Neural cell (in vitro differentiated cells): ENCODE measurements around the gene IL1A. TPM values are rescaled to one million over a fixed set of nuclear protein-coding genes. Genes with fewer than 3 reads are reported as not detected.

Source experiments
- H2AFZ ChIP-seq: fragments of 200-600, 300-800 bp; sonication (generic), shearing (Covaris generic); 2 replicates; pipeline ENCODE4 v1.6.0; 2014; ENCODE audit warnings: low read depth, mild to moderate bottlenecking, antibody characterized with exemption, low read length, moderate library complexity
- H3F3A ChIP-seq: fragments of 200-600 bp; shearing (Covaris generic); 2 replicates; pipeline ENCODE4 v1.6.1; 2016; ENCODE audit warnings: mild to moderate bottlenecking, moderate library complexity, mixed read lengths, antibody characterized with exemption, low read length; ENCODE audit not compliant: insufficient read depth, poor library complexity, severe bottlenecking
- H3K27ac ChIP-seq: fragments of 200-600, 300-800 bp; sonication (generic), shearing (Covaris generic); 2 replicates; pipeline ENCODE4 v1.5.1; 2014; ENCODE audit warnings: mild to moderate bottlenecking, low read length, moderate library complexity
- H3K27me3 ChIP-seq: fragments of 300-800, 200-600 bp; sonication (generic), shearing (Covaris generic); 2 replicates; pipeline ENCODE4 v1.6.0; 2014; ENCODE audit warnings: mild to moderate bottlenecking, low read depth, low read length, moderate library complexity; ENCODE audit not compliant: insufficient read depth
- H3K36me3 ChIP-seq: fragments of 300-800, 200-600 bp; sonication (generic), shearing (Covaris generic); 2 replicates; pipeline ENCODE4 v1.5.1; 2014; ENCODE audit warnings: mild to moderate bottlenecking, antibody characterized with exemption, low read length, moderate library complexity; ENCODE audit not compliant: insufficient read depth
- H3K4me2 ChIP-seq: fragments of 300-800, 200-600 bp; sonication (generic), shearing (Covaris generic); 2 replicates; pipeline ENCODE4 v1.6.0; 2014; ENCODE audit warnings: mild to moderate bottlenecking, low read length
- H3K4me3 ChIP-seq: fragments of 300-800, 200-600 bp; sonication (generic), shearing (Covaris generic); 2 replicates; pipeline ENCODE4 v1.5.1; 2014; ENCODE audit warnings: mild to moderate bottlenecking, low read length, moderate library complexity
- H3K79me2 ChIP-seq: fragments of 200-600 bp; shearing (Covaris generic); replicated peaks from 2 replicates; pipeline ENCODE4 v1.6.0; 2014; ENCODE audit warnings: mild to moderate bottlenecking, low read length, moderate library complexity; ENCODE audit not compliant: insufficient read depth
- H3K9ac ChIP-seq: fragments of 300-800, 200-600 bp; sonication (generic), shearing (Covaris generic); 2 replicates; pipeline ENCODE4 v1.6.1; 2016; ENCODE audit warnings: mild to moderate bottlenecking, low read length, mixed read lengths
- H3K9me2 ChIP-seq: fragments of 200-600 bp; shearing (Covaris generic); 2 replicates; pipeline ENCODE4 v1.6.1; 2016; ENCODE audit warnings: mild to moderate bottlenecking, low read length, mixed read lengths; ENCODE audit not compliant: insufficient read depth
- H3K9me3 ChIP-seq: fragments of 200-600, 300-800 bp; sonication (generic), shearing (Covaris generic); 2 replicates; pipeline ENCODE4 v1.6.1; 2016; ENCODE audit warnings: mild to moderate bottlenecking, mixed run types, low read length, moderate library complexity, mixed read lengths
- H4K20me1 ChIP-seq: fragments of 200-600 bp; shearing (Covaris generic); 2 replicates; pipeline ENCODE4 v1.6.1; 2016; ENCODE audit warnings: mild to moderate bottlenecking, mixed run types; ENCODE audit not compliant: insufficient read depth
- CTCF ChIP-seq: fragments of 450-650 bp; IDR thresholded peaks from 2 replicates; pipeline ENCODE4 v1.5.1; 2014; ENCODE audit warnings: antibody characterized with exemption, mild to moderate bottlenecking, moderate library complexity; ENCODE audit not compliant: poor library complexity, severe bottlenecking
- EP300 ChIP-seq: fragments of 450-650 bp; conservative IDR thresholded peaks from 2 replicates; pipeline ENCODE4 v1.6.1; 2014; ENCODE audit warnings: antibody characterized with exemption, mild to moderate bottlenecking, moderate library complexity; ENCODE audit not compliant: poor library complexity, severe bottlenecking
- EZH2 ChIP-seq: fragments of 200-600, 300-800 bp; shearing (Covaris generic), sonication (generic); IDR thresholded peaks from 2 replicates; pipeline ENCODE4 v1.6.1; 2014; ENCODE audit warnings: antibody characterized with exemption, low read length, borderline replicate concordance, mild to moderate bottlenecking; ENCODE audit not compliant: insufficient read depth, poor library complexity, severe bottlenecking
- MXI1 ChIP-seq: fragments of 450-650 bp; conservative IDR thresholded peaks from 2 replicates; pipeline ENCODE4 v1.6.1; 2014; ENCODE audit warnings: antibody characterized with exemption, mild to moderate bottlenecking; ENCODE audit not compliant: poor library complexity, severe bottlenecking
- POLR2AphosphoS5 ChIP-seq: IDR thresholded peaks from 2 replicates; pipeline ENCODE4 v1.6.1; 2012
- RAD21 ChIP-seq: fragments of 450-650 bp; conservative IDR thresholded peaks from 2 replicates; pipeline ENCODE4 v1.6.1; 2014; ENCODE audit warnings: antibody characterized with exemption, mild to moderate bottlenecking, moderate library complexity
- REST ChIP-seq: IDR thresholded peaks from 2 replicates; pipeline ENCODE4 v1.6.1; 2012; ENCODE audit warnings: borderline replicate concordance
- SMC3 ChIP-seq: fragments of 450-650 bp; conservative IDR thresholded peaks from 2 replicates; pipeline ENCODE4 v1.6.1; 2014; ENCODE audit warnings: antibody characterized with exemption, mild to moderate bottlenecking, moderate library complexity; ENCODE audit not compliant: poor library complexity
- TAF1 ChIP-seq: IDR thresholded peaks from 2 replicates; pipeline ENCODE4 v1.6.1; 2012; ENCODE audit warnings: low read depth
- polyA plus RNA-seq: library from polyadenylated mRNA; depleted of rRNA; stranded (reverse); fragments of >200 nt; gene quantifications from 2 replicates; pipeline ENCODE4 v1.2.3, GENCODE V29; 2014

Gene IL1A
- polyA plus RNA-seq, 1 donor from 2014 or later = 0.14 TPM

- Histone ChIP-seq H3K9me3 (no peaks in the 10 kb centered on the region), H3K79me2 (no peaks in the 10 kb centered on the region), H3K36me3 (no peaks in the 10 kb centered on the region), H4K20me1 (no peaks in the 10 kb centered on the region), H3K9ac (no peak overlapping the region), H3K4me3 (no peak overlapping the region), H3F3A (no peaks in the 10 kb centered on the region), H2AFZ (no peak overlapping the region), H3K27ac (no peak overlapping the region), H3K4me2 (no peak overlapping the region), H3K9me2 (no peaks in the 10 kb centered on the region), H3K27me3 (no peaks in the 10 kb centered on the region)
- TF ChIP-seq SMC3 (no peak), TAF1 (no peak), EZH2 (no peak), EP300 (no peak), MXI1 (no peak)
These were observed 27.1 kb upstream of the IL1A start for GRCh38 chr2:112811276-112811831.

GRCh38 chr2:112809112-112809511, 24.8 kb upstream of the IL1A start:
- TF ChIP-seq CTCF (no peak), SMC3 (no peak), REST (no peak), POLR2AphosphoS5 (no peak), MXI1 (no peak), EP300 (no peak), EZH2 (no peak), RAD21 (no peak), TAF1 (no peak)
- Histone ChIP-seq H2AFZ (no peak overlapping the region), H3K9me2 (no peaks in the 10 kb centered on the region), H4K20me1 (no peaks in the 10 kb centered on the region), H3K79me2 (no peaks in the 10 kb centered on the region), H3K27me3 (no peaks in the 10 kb centered on the region), H3K36me3 (no peaks in the 10 kb centered on the region), H3K4me2 (no peak overlapping the region), H3F3A (no peaks in the 10 kb centered on the region), H3K4me3 (no peak overlapping the region), H3K27ac (no peak overlapping the region), H3K9ac (no peak overlapping the region), H3K9me3 (no peaks in the 10 kb centered on the region)
